NCI-H345 (cell line): ENCODE results near the gene HLX.
A peak's percentile ranks its signal among the peaks of the same experiment; 100 is the strongest.

Source experiments
- DNase-seq: peaks from one replicate; lab custom pipeline; 2025; lab: John Stamatoyannopoulos, UW

The HLX gene

GRCh38 chr1:220896092-220896491 is 16.8 kb downstream of the HLX start:
- no peak for DNase-seq

GRCh38 chr1:220900842-220901241 is 21.6 kb downstream of the HLX start:
- no peak for DNase-seq

GRCh38 chr1:220901881-220902280 is 22.6 kb downstream of the HLX start:
- no peak for DNase-seq

- no peak for DNase-seq
Observed at GRCh38 chr1:220902916-220903315, 23.7 kb downstream of the HLX start.

GRCh38 chr1:220904876-220905275 is 25.6 kb downstream of the HLX start:
- no peak for DNase-seq

GRCh38 chr1:220905650-220906560 is 26.7 kb downstream of the HLX start:
- DNase-seq: no peak

GRCh38 chr1:220906561-220907334 is 27.5 kb downstream of the HLX start:
- DNase-seq: peak; percentile 14

GRCh38 chr1:220908757-220909156 is 29.5 kb downstream of the HLX start:
- no peak for DNase-seq

GRCh38 chr1:220910021-220910420 is 30.8 kb downstream of the HLX start:
- no peak for DNase-seq

- no peak for DNase-seq
Observed at GRCh38 chr1:220914283-220915116, 35.3 kb downstream of the HLX start.

- no peak for DNase-seq
Observed at GRCh38 chr1:220915117-220915440, 35.8 kb downstream of the HLX start.

GRCh38 chr1:220915954-220916353 is 36.7 kb downstream of the HLX start:
- no peak for DNase-seq

GRCh38 chr1:220917101-220917500 is 37.9 kb downstream of the HLX start:
- no peak for DNase-seq

GRCh38 chr1:220917535-220918209 is 38.4 kb downstream of the HLX start:
- DNase-seq: no peak

- DNase-seq: peak; percentile 48
Observed at GRCh38 chr1:220918285-220918951, 39.2 kb downstream of the HLX start.

- DNase-seq: no peak
Observed at GRCh38 chr1:220920967-220921366, 41.7 kb downstream of the HLX start.

GRCh38 chr1:220921498-220921897 is 42.3 kb downstream of the HLX start:
- no peak for DNase-seq

- no peak for DNase-seq
Observed at GRCh38 chr1:220921971-220922635, 42.9 kb downstream of the HLX start.

GRCh38 chr1:220922951-220923350 is 43.7 kb downstream of the HLX start:
- no peak for DNase-seq

- no peak for DNase-seq
Observed at GRCh38 chr1:220924331-220924970, 45.2 kb downstream of the HLX start.
